BLaER1 treated with 17β-estradiol and CSF1 and Interleukin-3, amounts not matched to agents 10 nM and 100 nM (cell line): ENCODE data around the gene COL5A1.
"Not testable (repeated sequence)": the region's sequence is repeated elsewhere in the genome, so short reads cannot be mapped to it uniquely, and the experiment has no call there.

ENCODE experiments used
- H3K27ac ChIP-seq, 11 experiments: shearing (Covaris generic); formaldehyde crosslinking; 2 replicates each; pipeline ENCODE4 v1.8.1; 2022
- H3K27me3 ChIP-seq, 11 experiments: shearing (Covaris generic); formaldehyde crosslinking; 2 replicates each; pipeline ENCODE4 v1.8.1; 2022
- H3K36me3 ChIP-seq, 11 experiments: shearing (Covaris generic); formaldehyde crosslinking; 2 replicates each; pipeline ENCODE4 v1.8.1; 2022
- H3K4me1 ChIP-seq, 10 experiments: shearing (Covaris generic); formaldehyde crosslinking; 2 replicates each; pipeline ENCODE4 v1.8.1; 2022
- H3K4me2 ChIP-seq, 11 experiments: shearing (Covaris generic); formaldehyde crosslinking; 2 replicates each; pipeline ENCODE4 v1.8.1; 2022
- H3K4me3 ChIP-seq, 10 experiments: shearing (Covaris generic); formaldehyde crosslinking; 2 replicates each; pipeline ENCODE4 v1.8.1; 2022
- H3K9ac ChIP-seq, 11 experiments: shearing (Covaris generic); formaldehyde crosslinking; 2 replicates each; pipeline ENCODE4 v1.8.1; 2022
- H3K9me3 ChIP-seq, 11 experiments: shearing (Covaris generic); formaldehyde crosslinking; replicated peaks in 1 of 11; 2 replicates each; pipeline ENCODE4 v1.8.1; 2022
- H4K20me1 ChIP-seq, 11 experiments: shearing (Covaris generic); formaldehyde crosslinking; 2 replicates each; pipeline ENCODE4 v1.8.1; 2022
- Cebpa-rat ChIP-seq, 11 experiments: shearing (Covaris generic); IDR thresholded peaks; 2 replicates each; pipeline ENCODE4 v1.8.1; 2022

Gene COL5A1

DNA sequence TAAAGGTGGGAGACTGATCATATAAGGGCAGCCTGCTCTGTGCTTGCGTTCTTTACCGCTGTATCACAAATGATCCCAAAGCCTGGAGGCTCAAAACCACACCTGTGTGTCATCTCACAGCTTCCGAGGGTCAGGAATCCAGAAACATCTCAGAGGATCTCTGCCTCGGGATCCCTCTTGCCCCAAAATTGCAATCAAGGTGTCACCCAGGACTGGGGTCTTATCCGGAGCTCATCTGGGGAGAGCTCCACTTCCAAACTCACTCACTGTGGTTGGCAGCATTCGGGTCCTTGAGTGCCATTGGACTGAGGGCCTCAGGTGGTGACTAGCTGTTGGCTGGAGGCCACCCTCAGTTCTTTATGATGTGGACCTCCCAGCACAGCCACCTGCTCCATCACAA lies 212.3 kb downstream of the COL5A1 start:
- TF ChIP-seq Cebpa-rat (IDR thresholded peaks at IDR 0.05) = no peak
- H3K9me3 ChIP-seq = peaks cover 19 to 28% (median 25%) of the 10 kb centered on the region in 11 experiments
- no peak overlapping the region for H3K27ac ChIP-seq
- H3K27me3 ChIP-seq = peaks cover 0 to 24% (median 0%) of the 10 kb centered on the region in 11 experiments; a peak in 4 of 22 replicates
- H4K20me1 ChIP-seq = peaks cover 0 to 5% (median 0%) of the 10 kb centered on the region in 11 experiments; a peak in 1 of 22 replicates
- no peak overlapping the region for H3K9ac ChIP-seq
- H3K4me2 ChIP-seq = no peak overlapping the region
- no peaks in the 10 kb centered on the region for H3K36me3 ChIP-seq
- no peak overlapping the region for H3K4me3 ChIP-seq
- no peaks in the 10 kb centered on the region for H3K4me1 ChIP-seq

DNA sequence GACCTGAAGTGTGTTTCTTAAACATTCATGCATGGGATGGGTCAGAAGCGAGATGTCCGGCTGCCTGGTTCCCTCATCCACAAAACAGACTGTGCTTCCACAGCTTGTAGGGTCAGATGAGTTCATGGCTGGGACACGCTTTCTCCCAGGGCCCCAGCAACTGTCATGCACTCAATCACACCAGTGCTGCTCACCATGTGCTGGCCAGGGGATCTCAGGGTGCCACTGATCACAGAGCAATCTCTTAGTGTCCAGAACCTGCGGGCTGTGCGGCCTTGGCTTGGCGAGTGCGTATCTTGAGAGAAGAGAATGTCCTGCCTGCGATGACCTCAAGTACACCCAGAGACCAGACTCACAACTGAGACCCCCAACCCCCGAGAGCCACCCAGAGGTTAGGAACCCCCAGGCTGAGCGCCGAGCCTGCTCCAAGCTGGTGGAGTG lies 213.0 kb downstream of the COL5A1 start:
- no peak overlapping the region for H3K27ac ChIP-seq
- no peak overlapping the region for H3K9ac ChIP-seq
- no peak overlapping the region for H3K4me3 ChIP-seq
- TF ChIP-seq Cebpa-rat (IDR thresholded peaks at IDR 0.05) = no peak
- peaks cover 16 to 25% (median 22%) of the 10 kb centered on the region in 11 experiments for H3K9me3 ChIP-seq
- H3K4me2 ChIP-seq = no peak overlapping the region
- peaks cover 0 to 24% (median 0%) of the 10 kb centered on the region in 11 experiments; a peak in 4 of 22 replicates for H3K27me3 ChIP-seq
- H3K4me1 ChIP-seq = no peaks in the 10 kb centered on the region
- H4K20me1 ChIP-seq = peaks cover 0 to 5% (median 0%) of the 10 kb centered on the region in 11 experiments; a peak in 1 of 22 replicates
- H3K36me3 ChIP-seq = no peaks in the 10 kb centered on the region

DNA sequence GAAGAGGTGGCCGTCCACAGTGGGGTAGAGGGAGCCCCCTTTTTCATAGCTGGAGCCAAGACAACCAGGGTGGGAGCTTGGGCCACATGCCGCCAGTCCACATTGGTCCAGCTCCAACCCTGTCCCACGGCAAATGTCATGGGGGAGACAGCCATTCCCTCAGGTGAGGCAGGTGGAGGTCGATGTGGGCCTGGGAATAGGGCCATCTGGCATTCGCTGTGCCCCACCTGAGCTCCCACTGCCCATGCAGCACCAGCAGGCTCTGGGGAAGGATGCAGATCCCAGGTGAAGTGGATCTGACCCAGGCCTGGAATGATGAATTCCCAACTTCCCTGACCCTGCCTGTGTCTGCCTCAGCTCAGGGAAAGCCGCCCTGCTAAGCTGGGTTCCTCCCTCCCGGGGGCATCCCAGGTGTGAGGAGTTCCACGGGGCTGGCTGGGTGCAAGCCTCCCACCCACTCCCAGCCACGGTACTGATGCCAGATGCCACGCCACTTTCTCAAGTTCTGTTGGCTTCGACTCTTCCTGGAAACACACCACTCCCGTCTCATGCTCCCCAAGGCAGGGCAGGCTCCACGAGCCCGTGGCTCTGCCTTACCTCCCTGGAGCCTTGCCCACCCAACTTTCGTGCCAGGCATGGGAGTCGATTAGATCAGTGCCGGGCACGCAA lies 213.8 kb downstream of the COL5A1 start:
- Histone ChIP-seq H3K27ac (no peak overlapping the region), H3K9me3 (peaks cover 13 to 24% (median 18%) of the 10 kb centered on the region in 11 experiments), H3K9ac (no peak overlapping the region), H3K4me2 (no peak overlapping the region), H3K4me3 (no peak overlapping the region), H3K27me3 (peaks cover 0 to 24% (median 0%) of the 10 kb centered on the region in 11 experiments; a peak in 4 of 22 replicates), H3K36me3 (no peaks in the 10 kb centered on the region), H3K4me1 (no peaks in the 10 kb centered on the region), H4K20me1 (peaks cover 0 to 5% (median 0%) of the 10 kb centered on the region in 11 experiments; a peak in 1 of 22 replicates)
- TF ChIP-seq Cebpa-rat (IDR thresholded peaks at IDR 0.05) = no peak

DNA sequence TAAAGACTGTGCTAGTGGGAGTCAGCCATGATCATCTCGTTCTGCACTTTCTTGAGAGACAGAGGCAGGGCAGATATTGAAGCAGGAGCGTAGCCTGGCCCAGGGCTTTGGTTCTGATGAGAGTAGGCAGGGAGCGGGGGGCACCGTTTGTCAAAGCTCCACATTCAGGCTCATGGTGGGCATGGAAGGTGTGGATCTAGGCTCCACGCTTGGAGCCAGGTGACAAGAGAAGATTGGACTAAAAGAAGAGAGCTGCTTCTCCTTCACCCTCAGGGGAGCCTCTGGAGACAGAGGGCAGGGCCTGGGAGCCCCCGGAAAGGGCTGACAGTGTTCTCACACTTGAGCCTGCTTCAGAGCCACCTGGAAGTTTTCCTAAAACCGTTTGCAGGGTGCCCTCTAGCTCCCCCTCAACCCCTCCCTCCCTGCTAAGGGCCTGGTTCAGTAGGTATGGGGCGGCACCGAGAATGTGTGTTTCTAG lies 214.3 kb downstream of the COL5A1 start:
- Histone ChIP-seq H3K4me1 (no peaks in the 10 kb centered on the region), H3K36me3 (no peaks in the 10 kb centered on the region), H3K4me2 (no peak overlapping the region), H3K9me3 (peaks cover 8 to 21% (median 12%) of the 10 kb centered on the region in 11 experiments), H4K20me1 (peaks cover 0 to 5% (median 0%) of the 10 kb centered on the region in 11 experiments; a peak in 1 of 22 replicates), H3K4me3 (no peak overlapping the region), H3K27me3 (peaks cover 0 to 24% (median 0%) of the 10 kb centered on the region in 11 experiments; a peak in 4 of 22 replicates), H3K27ac (no peak overlapping the region), H3K9ac (no peak overlapping the region)
- no peak for TF ChIP-seq Cebpa-rat (IDR thresholded peaks at IDR 0.05)

DNA sequence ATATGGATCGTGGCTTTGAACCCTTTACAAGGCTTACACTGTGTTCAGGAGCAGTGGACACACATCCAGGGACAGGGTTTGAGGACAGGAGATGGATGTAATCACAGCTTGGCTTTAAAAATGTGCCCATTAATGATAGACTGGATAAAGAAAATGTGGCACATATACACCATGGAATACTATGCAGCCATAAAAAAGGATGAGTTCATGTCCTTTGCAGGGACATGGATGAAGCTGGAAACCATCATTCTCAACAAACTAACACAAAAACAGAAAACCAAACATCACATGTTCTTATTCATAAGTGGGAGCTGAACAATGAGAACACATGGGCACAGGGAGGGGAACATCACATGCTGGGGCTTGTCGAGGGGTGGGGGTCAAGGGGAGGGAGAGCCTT lies 215.8 kb downstream of the COL5A1 start:
- H3K4me3 ChIP-seq, H4K20me1 ChIP-seq, H3K27ac ChIP-seq, H3K36me3 ChIP-seq, H3K4me2 ChIP-seq, H3K9ac ChIP-seq, H3K4me1 ChIP-seq: not testable (repeated sequence)
- peaks cover 0 to 24% (median 0%) of the 10 kb centered on the region in 11 experiments; a peak in 4 of 22 replicates for H3K27me3 ChIP-seq
- peaks cover 0 to 18% (median 4%) of the 10 kb centered on the region in 11 experiments; a peak in 9 of 22 replicates for H3K9me3 ChIP-seq

DNA sequence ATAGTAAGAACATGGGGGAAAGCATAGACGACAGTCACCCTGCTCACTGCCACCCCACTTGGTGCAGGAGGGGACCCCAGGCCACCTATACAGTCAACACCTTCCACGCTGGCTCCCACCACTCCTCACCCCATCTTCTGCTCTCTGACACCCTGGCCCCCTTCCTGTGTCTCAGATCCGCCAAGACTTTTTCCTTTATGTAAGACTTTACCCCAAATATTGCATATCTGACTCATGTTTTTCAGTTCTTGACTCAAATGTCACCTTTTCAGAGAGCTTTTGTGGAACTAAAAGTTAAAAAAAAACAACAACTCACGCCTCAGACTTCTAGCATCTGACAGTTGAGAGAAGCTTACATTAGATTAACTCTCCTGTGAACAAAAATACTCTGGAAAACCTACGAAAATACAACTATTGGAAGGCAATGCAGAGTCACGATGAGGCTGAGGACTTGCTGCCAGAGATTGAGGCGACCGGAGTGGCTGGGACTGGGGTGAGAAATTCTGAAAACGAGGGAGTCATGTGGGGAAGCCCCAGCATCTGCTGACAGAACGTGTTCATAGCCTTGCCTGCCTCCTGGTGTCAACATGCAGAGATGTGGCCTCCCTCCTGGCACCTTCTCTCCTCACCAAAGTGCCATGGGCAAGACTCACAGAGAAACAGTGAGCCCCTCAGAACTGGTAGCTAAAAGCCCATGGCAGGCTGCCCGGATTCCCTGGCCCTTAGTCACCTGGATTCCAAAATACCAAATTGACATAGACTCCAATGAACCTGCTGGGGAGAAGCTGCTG lies 216.6 kb downstream of the COL5A1 start:
- Histone ChIP-seq H3K9ac (no peak overlapping the region), H3K27me3 (peaks cover 0 to 19% (median 0%) of the 10 kb centered on the region in 11 experiments; a peak in 4 of 22 replicates), H4K20me1 (0 out of 22 replicates have a peak, but pooled peaks cover 0 to 2% (median 0%) of the 10 kb centered on the region in 11 experiments), H3K4me3 (no peak overlapping the region), H3K4me2 (no peak overlapping the region), H3K9me3 (peaks cover 0 to 18% (median 4%) of the 10 kb centered on the region in 11 experiments; a peak in 9 of 22 replicates), H3K27ac (no peak overlapping the region), H3K4me1 (peaks cover 0 to 5% (median 0%) of the 10 kb centered on the region in 10 experiments; a peak in 2 of 20 replicates), H3K36me3 (no peaks in the 10 kb centered on the region)
- TF ChIP-seq Cebpa-rat (IDR thresholded peaks at IDR 0.05) = no peak

DNA sequence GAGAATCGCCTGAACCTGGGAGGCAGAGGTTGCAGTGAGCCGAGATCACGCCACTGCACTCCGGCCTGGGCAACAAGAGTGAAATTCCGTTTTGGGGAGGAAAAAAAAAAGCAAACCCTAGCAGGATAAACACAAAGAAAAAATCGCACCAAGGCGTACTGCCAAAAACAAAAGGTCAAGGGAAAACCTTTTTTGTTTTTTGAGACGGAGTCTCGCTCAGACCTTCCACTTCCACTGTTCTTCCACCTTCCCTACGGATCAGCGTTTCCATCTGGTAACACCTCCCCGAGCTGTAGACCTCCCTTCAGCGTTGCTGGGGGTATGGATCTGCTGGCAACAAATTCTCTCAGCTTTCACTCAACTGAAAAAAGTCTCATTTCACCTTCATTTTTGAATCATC lies 218.9 kb downstream of the COL5A1 start:
- H3K9ac ChIP-seq = no peak overlapping the region
- H3K4me3 ChIP-seq = no peak overlapping the region
- peaks cover 0 to 6% (median 0%) of the 10 kb centered on the region in 11 experiments; a peak in 2 of 22 replicates for H3K27me3 ChIP-seq
- no peaks in the 10 kb centered on the region for H3K36me3 ChIP-seq
- H3K9me3 ChIP-seq = peaks cover 0 to 18% (median 4%) of the 10 kb centered on the region in 11 experiments; a peak in 9 of 22 replicates
- TF ChIP-seq Cebpa-rat (IDR thresholded peaks at IDR 0.05) = no peak
- no peaks in the 10 kb centered on the region for H4K20me1 ChIP-seq
- H3K4me1 ChIP-seq = peaks cover 0 to 5% (median 0%) of the 10 kb centered on the region in 10 experiments; a peak in 2 of 20 replicates
- no peak overlapping the region for H3K4me2 ChIP-seq
- no peak overlapping the region for H3K27ac ChIP-seq

DNA sequence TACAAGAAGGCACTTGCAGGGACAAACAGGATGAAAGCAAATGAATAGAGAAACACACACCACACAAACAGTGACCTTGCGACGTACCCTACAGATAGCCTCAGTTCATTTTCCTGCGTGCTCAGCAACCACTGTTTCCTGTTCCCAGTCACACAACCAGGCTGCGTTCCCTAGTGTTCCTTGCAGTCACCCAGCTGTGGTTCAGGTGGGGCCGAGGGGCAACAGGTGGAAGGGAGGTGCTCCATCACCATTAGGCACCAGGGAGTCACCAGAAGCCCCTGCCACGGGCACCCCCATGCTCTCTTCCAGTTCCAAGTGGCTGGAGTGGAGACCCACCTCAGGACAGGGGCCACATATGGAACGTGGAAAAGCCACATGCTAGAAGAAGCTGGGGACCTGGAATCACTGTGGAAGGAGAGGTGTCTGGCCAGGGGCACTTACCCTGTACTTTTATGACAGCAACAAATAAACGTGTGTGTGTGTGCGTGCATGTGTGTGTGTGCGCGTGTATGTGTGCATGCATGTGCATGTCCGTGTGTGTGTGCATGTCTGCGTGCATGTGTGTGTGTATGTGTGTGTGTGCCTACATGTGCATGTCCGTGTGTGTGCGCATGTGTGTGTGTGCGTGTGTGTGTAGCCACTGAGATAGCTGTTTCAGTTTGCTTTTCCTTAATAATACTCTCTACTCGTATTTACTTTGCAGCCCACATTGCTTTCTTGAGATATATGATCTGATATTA lies 220.2 kb downstream of the COL5A1 start:
- no peaks in the 10 kb centered on the region for H3K36me3 ChIP-seq
- peak overlapping the region in 2 of 11 experiments; percentile 4 to 11; a peak in 2 of 22 replicates for H3K4me2 ChIP-seq
- TF ChIP-seq Cebpa-rat (IDR thresholded peaks at IDR 0.05) = no peak
- peaks cover 0 to 3% (median 0%) of the 10 kb centered on the region in 11 experiments; a peak in 1 of 22 replicates for H3K27me3 ChIP-seq
- no peak overlapping the region for H3K9ac ChIP-seq
- peaks cover 0 to 5% (median 0%) of the 10 kb centered on the region in 10 experiments; a peak in 2 of 20 replicates for H3K4me1 ChIP-seq
- H3K27ac ChIP-seq = no peak overlapping the region
- H3K4me3 ChIP-seq = no peak overlapping the region
- H4K20me1 ChIP-seq = no peaks in the 10 kb centered on the region
- peaks cover 0 to 18% (median 4%) of the 10 kb centered on the region in 11 experiments; a peak in 9 of 22 replicates for H3K9me3 ChIP-seq
